HG02798 (cell line): ENCODE results near the gene TCHHL1.

Source experiments
- ATAC-seq: cut with Tn5 transposase; IDR thresholded peaks from one replicate; pipeline ENCODE4 v1.9.1; 2021; ENCODE audit warnings: mild to moderate bottlenecking; ENCODE audit not compliant: unreplicated experiment, poor library complexity

The TCHHL1 gene

GRCh38 chr1:152042030-152042429 lies 46.8 kb downstream of the TCHHL1 start:
- ATAC-seq, result no peak

- ATAC-seq, result no peak
Observed at GRCh38 chr1:152039886-152040285, 49.0 kb downstream of the TCHHL1 start.

- no peak for ATAC-seq
Observed at GRCh38 chr1:152039461-152039860, 49.4 kb downstream of the TCHHL1 start.

- no peak for ATAC-seq
Observed at GRCh38 chr1:152038871-152039270, 50.0 kb downstream of the TCHHL1 start.

GRCh38 chr1:152036267-152037216 lies 52.3 kb downstream of the TCHHL1 start, which contains the start of gene S100A11:
Gene S100A11 (minus strand): TSS chr1:152037004. CDS start chr1:152036915, 89 bp downstream.
- ATAC-seq, result peak; percentile 58

- ATAC-seq, result no peak
Observed at GRCh38 chr1:152035539-152036266, 53.2 kb downstream of the TCHHL1 start.

- ATAC-seq, result peak; percentile 56
Observed at GRCh38 chr1:152034654-152035538, 54.0 kb downstream of the TCHHL1 start.

- peak; percentile 21 for ATAC-seq
Observed at GRCh38 chr1:152034324-152034653, 54.6 kb downstream of the TCHHL1 start.
